ENCODE data around the gene TSPAN9. TPM values are rescaled to one million over a fixed set of nuclear protein-coding genes. Genes with fewer than 3 reads are reported as not detected.

TSPAN9 gene
- polyA plus RNA-seq, 1 donor (not counting 4 experiments of a cell fraction or from before 2014, with no cell fraction given): 27.5 TPM

- dilution Hi-C loops (cut with MboI; ENCODE audit: extremely low pct_ligation_motif_present, low sequenced_read_pairs): no loop called here
- DNase-seq (ENCODE audit: low read depth, low spot score): no peak
- Histone ChIP-seq H3K27me3 (ENCODE audit: control insufficient read depth, extremely low read depth, insufficient read depth, low read length) (no peaks in the 10 kb centered on the region), H3K4me3 (ENCODE audit: control insufficient read depth in 2 of 3, extremely low read depth in 1 of 3, insufficient read depth in 2 of 3, low read depth in 1 of 3, low read length in 3 of 3) (no peak overlapping the region), H3K9ac (ENCODE audit: control insufficient read depth, extremely low read depth, insufficient read depth, low read length) (peak overlapping the region; percentile 43), H3K79me2 (ENCODE audit: control insufficient read depth, insufficient read depth, low read length) (no peaks in the 10 kb centered on the region), H3K4me1 (ENCODE audit: control insufficient read depth, extremely low read depth, insufficient read depth, low read length) (peaks cover 25% of the 10 kb centered on the region), H3K36me3 (ENCODE audit: control insufficient read depth in 2 of 2, extremely low read depth in 1 of 2, insufficient read depth in 2 of 2, low read length in 2 of 2) (peaks cover 3% of the 10 kb centered on the region in 2 experiments), H4K20me1 (ENCODE audit: control insufficient read depth, extremely low read depth, insufficient read depth, low read length) (no peaks in the 10 kb centered on the region), H3K4me2 (ENCODE audit: control insufficient read depth, extremely low read depth, insufficient read depth, low read depth, low read length) (peak overlapping the region; percentile 49), H3K9me3 (ENCODE audit: control insufficient read depth, low read depth, low read length) (no peaks in the 10 kb centered on the region), H3K27ac (ENCODE audit: control insufficient read depth, insufficient read depth, low read length) (peak overlapping the region; percentile 60), H2AFZ (ENCODE audit: control insufficient read depth, low read length) (no peak overlapping the region), H3K9me1 (ENCODE audit: control insufficient read depth, extremely low read depth, insufficient read depth, low read length) (no peaks in the 10 kb centered on the region)
- FAIRE-seq: peak; percentile 71
- TF ChIP-seq, protein P1, sequence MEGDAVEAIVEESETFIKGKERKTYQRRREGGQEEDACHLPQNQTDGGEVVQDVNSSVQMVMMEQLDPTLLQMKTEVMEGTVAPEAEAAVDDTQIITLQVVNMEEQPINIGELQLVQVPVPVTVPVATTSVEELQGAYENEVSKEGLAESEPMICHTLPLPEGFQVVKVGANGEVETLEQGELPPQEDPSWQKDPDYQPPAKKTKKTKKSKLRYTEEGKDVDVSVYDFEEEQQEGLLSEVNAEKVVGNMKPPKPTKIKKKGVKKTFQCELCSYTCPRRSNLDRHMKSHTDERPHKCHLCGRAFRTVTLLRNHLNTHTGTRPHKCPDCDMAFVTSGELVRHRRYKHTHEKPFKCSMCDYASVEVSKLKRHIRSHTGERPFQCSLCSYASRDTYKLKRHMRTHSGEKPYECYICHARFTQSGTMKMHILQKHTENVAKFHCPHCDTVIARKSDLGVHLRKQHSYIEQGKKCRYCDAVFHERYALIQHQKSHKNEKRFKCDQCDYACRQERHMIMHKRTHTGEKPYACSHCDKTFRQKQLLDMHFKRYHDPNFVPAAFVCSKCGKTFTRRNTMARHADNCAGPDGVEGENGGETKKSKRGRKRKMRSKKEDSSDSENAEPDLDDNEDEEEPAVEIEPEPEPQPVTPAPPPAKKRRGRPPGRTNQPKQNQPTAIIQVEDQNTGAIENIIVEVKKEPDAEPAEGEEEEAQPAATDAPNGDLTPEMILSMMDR (optimal IDR thresholded peaks at IDR 0.05 in 1 of 3, IDR thresholded peaks at IDR 0.05 in 1 of 3, conservative IDR thresholded peaks at IDR 0.05 in 1 of 3; ENCODE audit: extremely low read depth in 1 of 3, insufficient read depth in 2 of 3, low read length in 3 of 3): no peak
- TF ChIP-seq EZH2 (IDR thresholded peaks at IDR 0.05; ENCODE audit: low read length): no peak
These were observed 141.3 kb downstream of the TSPAN9 start for GRCh38 chr12:3218228-3219171.

DNA sequence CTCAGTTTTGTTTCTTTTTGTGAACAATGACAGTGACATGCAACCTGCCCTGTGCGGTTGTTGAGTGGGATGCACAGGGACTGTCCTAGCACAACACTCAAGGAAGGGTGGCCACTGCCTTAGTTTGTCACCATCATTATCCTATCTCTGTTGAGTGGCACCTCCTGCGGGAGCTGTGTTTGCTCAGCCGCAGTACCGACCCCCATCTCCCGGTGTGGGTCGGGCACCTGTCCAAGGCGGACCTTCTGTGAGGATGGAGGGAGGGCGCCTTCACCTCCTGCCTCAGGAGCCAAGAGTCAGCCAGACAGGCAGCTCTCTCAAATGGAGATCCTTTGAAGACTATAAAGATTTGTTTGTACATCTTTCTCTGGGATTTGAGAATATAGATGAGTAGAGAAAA, 142.1 kb downstream of the TSPAN9 start:
- FAIRE-seq: no peak

More for the DNA sequence above, 142.1 kb downstream of the TSPAN9 start:
- no peaks in the 10 kb centered on the region for H3K9me3 ChIP-seq (ENCODE audit: control insufficient read depth, low read depth, low read length)
- H3K4me2 ChIP-seq (ENCODE audit: control insufficient read depth, extremely low read depth, insufficient read depth, low read depth, low read length): no peak overlapping the region
- no peaks in the 10 kb centered on the region for H4K20me1 ChIP-seq (ENCODE audit: control insufficient read depth, extremely low read depth, insufficient read depth, low read length)
- no peaks in the 10 kb centered on the region for H3K79me2 ChIP-seq (ENCODE audit: control insufficient read depth, insufficient read depth, low read length)
- dilution Hi-C loops (cut with MboI; ENCODE audit: extremely low pct_ligation_motif_present, low sequenced_read_pairs): no loop called here
- no peaks in the 10 kb centered on the region for H3K9me1 ChIP-seq (ENCODE audit: control insufficient read depth, extremely low read depth, insufficient read depth, low read length)
- no peak for TF ChIP-seq EZH2 (IDR thresholded peaks at IDR 0.05; ENCODE audit: low read length)
- TF ChIP-seq, protein P1 (optimal IDR thresholded peaks at IDR 0.05 in 1 of 3, IDR thresholded peaks at IDR 0.05 in 1 of 3, conservative IDR thresholded peaks at IDR 0.05 in 1 of 3; ENCODE audit: extremely low read depth in 1 of 3, insufficient read depth in 2 of 3, low read length in 3 of 3): no peak
- no peak for DNase-seq (ENCODE audit: low read depth, low spot score)
- H3K27me3 ChIP-seq (ENCODE audit: control insufficient read depth, extremely low read depth, insufficient read depth, low read length): no peaks in the 10 kb centered on the region
- no peak overlapping the region for H3K27ac ChIP-seq (ENCODE audit: control insufficient read depth, insufficient read depth, low read length)
- H3K4me1 ChIP-seq (ENCODE audit: control insufficient read depth, extremely low read depth, insufficient read depth, low read length): peaks cover 25% of the 10 kb centered on the region
- H2AFZ ChIP-seq (ENCODE audit: control insufficient read depth, low read length): no peak overlapping the region
- H3K9ac ChIP-seq (ENCODE audit: control insufficient read depth, extremely low read depth, insufficient read depth, low read length): no peak overlapping the region
- H3K36me3 ChIP-seq (ENCODE audit: control insufficient read depth in 2 of 2, extremely low read depth in 1 of 2, insufficient read depth in 2 of 2, low read length in 2 of 2): peaks cover 3% of the 10 kb centered on the region in 2 experiments
- H3K4me3 ChIP-seq (ENCODE audit: control insufficient read depth in 2 of 3, extremely low read depth in 1 of 3, insufficient read depth in 2 of 3, low read depth in 1 of 3, low read length in 3 of 3): no peak overlapping the region
